BE2C (cell line): ENCODE measurements around the gene PLEKHA6.
A peak's percentile ranks its signal among the peaks of the same experiment; 100 is the strongest.

Source experiments
- DNase-seq: peaks from one replicate; pipeline ENCODE4 v3.0.0-alpha.2; 2020
- H3K27me3 ChIP-seq: fragments of 250-450 bp; sonication (Bioruptor Pico); 2 replicates; pipeline ENCODE4 v1.5.1; 2020; ENCODE audit warnings: mild to moderate bottlenecking
- H3K36me3 ChIP-seq: fragments of 250-450 bp; sonication (Bioruptor Pico); 2 replicates; pipeline ENCODE4 v1.5.1; 2020; ENCODE audit warnings: mild to moderate bottlenecking
- H3K4me1 ChIP-seq: fragments of 250-450 bp; sonication (Bioruptor Pico); 2 replicates; pipeline ENCODE4 v1.5.1; 2020
- H3K4me3 ChIP-seq: 2 replicates; pipeline ENCODE4 v1.5.1; 2011; ENCODE audit warnings: low read depth, low read length
- H3K9me3 ChIP-seq: fragments of 250-450 bp; sonication (Bioruptor Pico); 2 replicates; pipeline ENCODE4 v1.5.1; 2020
- TF ChIP-seq, protein P1 (sequence below): IDR thresholded peaks from 2 replicates; pipeline ENCODE4 v1.5.1; 2012; ENCODE audit warnings: mild to moderate bottlenecking, low read depth, low read length

PLEKHA6 gene

GRCh38 chr1:204343247-204343646, 16.5 kb downstream of the PLEKHA6 start:
- DNase-seq, result no peak
- TF ChIP-seq, protein P1, sequence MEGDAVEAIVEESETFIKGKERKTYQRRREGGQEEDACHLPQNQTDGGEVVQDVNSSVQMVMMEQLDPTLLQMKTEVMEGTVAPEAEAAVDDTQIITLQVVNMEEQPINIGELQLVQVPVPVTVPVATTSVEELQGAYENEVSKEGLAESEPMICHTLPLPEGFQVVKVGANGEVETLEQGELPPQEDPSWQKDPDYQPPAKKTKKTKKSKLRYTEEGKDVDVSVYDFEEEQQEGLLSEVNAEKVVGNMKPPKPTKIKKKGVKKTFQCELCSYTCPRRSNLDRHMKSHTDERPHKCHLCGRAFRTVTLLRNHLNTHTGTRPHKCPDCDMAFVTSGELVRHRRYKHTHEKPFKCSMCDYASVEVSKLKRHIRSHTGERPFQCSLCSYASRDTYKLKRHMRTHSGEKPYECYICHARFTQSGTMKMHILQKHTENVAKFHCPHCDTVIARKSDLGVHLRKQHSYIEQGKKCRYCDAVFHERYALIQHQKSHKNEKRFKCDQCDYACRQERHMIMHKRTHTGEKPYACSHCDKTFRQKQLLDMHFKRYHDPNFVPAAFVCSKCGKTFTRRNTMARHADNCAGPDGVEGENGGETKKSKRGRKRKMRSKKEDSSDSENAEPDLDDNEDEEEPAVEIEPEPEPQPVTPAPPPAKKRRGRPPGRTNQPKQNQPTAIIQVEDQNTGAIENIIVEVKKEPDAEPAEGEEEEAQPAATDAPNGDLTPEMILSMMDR, result no peak
- Histone ChIP-seq H3K4me3 (no peak overlapping the region), H3K4me1 (peaks cover 79% of the 10 kb centered on the region), H3K36me3 (0 out of 2 replicates have a peak, but pooled peaks cover 4% of the 10 kb centered on the region), H3K9me3 (no peaks in the 10 kb centered on the region), H3K27me3 (no peaks in the 10 kb centered on the region)

DNA sequence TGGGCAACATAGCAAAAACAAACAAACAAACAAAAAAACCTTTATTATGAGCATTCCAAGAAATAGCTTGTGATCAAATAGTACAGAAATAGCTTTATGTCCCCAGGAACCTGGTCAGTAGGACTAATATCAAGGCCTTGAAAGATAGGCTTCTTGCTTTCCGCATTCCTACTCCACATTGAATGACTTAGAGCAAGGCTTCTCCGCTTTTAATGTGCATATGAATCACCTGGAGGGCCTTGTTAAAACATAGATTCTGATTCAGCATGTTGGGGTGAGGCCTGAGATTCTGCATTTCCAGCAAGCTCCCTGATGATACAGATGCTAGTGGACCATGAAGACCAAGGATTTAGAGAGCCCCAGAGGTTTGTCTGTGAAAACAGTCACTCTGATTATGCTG, 17.4 kb downstream of the PLEKHA6 start:
- Histone ChIP-seq H3K4me3 (no peak overlapping the region), H3K27me3 (no peaks in the 10 kb centered on the region), H3K4me1 (peaks cover 74% of the 10 kb centered on the region), H3K9me3 (no peaks in the 10 kb centered on the region), H3K36me3 (0 out of 2 replicates have a peak, but pooled peaks cover 4% of the 10 kb centered on the region)
- TF ChIP-seq, protein P1, result no peak
- DNase-seq, result no peak

DNA sequence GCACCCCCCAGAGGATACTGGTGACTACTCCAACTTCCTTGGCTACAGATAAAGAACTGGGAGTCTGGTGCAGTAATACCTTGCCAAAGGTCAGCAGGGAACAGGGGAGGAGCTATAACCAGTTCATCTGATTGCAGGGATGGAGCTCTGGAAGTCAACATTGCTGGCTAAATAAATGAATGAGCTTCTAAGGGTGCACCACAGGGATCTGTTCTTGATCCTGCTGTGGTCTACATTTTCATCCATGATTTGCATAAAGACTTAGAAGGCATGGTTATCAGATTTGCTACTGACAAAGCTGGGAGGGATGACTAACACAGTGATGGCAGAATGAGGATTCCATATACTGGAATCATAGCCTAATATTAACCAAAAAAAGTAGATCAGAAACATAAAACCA, 18.3 kb downstream of the PLEKHA6 start:
- DNase-seq, result peak; percentile 52
- Histone ChIP-seq H3K4me1 (peaks cover 79% of the 10 kb centered on the region), H3K36me3 (0 out of 2 replicates have a peak, but pooled peaks cover 4% of the 10 kb centered on the region), H3K27me3 (no peaks in the 10 kb centered on the region), H3K4me3 (no peak overlapping the region), H3K9me3 (no peaks in the 10 kb centered on the region)
- TF ChIP-seq, protein P1, result no peak

- TF ChIP-seq, protein P1, result no peak
- DNase-seq, result no peak
- 0 out of 2 replicates have a peak, but pooled peaks cover 4% of the 10 kb centered on the region for H3K36me3 ChIP-seq
- no peaks in the 10 kb centered on the region for H3K9me3 ChIP-seq
- H3K4me3 ChIP-seq, result no peak overlapping the region
- H3K27me3 ChIP-seq, result no peaks in the 10 kb centered on the region
- peaks cover 79% of the 10 kb centered on the region for H3K4me1 ChIP-seq
These were observed 19.4 kb downstream of the PLEKHA6 start for GRCh38 chr1:204340081-204340889.

DNA sequence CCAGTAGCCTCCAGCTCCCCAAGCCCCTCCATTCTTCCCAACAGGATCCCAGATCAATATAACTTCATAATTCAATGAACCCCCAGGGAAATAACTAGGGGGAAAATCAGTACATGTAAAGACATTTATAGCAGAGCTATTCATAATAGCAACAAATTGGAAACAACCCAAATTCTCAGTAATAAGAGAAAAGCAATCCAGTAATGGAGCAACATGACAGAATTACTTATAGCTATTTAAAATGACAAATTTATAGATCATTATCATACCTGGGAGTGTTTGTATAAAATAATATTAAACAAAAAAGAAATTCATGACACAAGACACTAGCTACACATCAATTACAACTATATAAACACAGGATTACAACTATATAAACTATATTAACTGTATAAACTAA, 20.2 kb downstream of the PLEKHA6 start:
- TF ChIP-seq, protein P1, result no peak
- Histone ChIP-seq H3K9me3 (no peaks in the 10 kb centered on the region), H3K4me1 (peaks cover 80% of the 10 kb centered on the region), H3K36me3 (0 out of 2 replicates have a peak, but pooled peaks cover 4% of the 10 kb centered on the region), H3K4me3 (no peak overlapping the region), H3K27me3 (no peaks in the 10 kb centered on the region)
- no peak for DNase-seq

DNA sequence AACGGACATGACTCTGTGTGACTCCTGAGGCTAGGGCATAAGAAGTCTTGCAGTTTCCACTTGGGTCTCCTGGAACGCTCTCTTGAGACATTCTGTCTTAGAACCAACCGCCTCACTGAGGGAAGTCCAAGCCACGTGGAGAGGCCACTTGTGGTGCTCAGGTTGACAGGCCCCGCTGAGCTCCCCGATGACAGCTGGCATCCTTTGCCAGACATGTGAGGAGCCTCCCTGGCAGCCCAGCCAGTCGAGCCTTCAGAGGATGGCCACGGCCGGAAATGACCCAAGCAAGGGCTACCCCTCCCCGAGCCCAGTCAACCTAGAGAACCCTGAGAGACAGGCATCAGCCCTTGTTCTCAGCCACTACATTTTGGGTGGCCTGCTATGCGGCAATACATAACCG, 20.7 kb downstream of the PLEKHA6 start:
- DNase-seq, result no peak
- Histone ChIP-seq H3K4me1 (peaks cover 82% of the 10 kb centered on the region), H3K9me3 (no peaks in the 10 kb centered on the region), H3K4me3 (no peak overlapping the region), H3K27me3 (no peaks in the 10 kb centered on the region), H3K36me3 (0 out of 2 replicates have a peak, but pooled peaks cover 4% of the 10 kb centered on the region)
- TF ChIP-seq, protein P1, result no peak
